K562 (cell line): Measurements from ENCODE around the gene GAB2. TPM values are rescaled to one million over a fixed set of nuclear protein-coding genes. Genes with fewer than 3 reads are reported as not detected.
A peak's percentile ranks its signal among the peaks of the same experiment; 100 is the strongest.

Source experiments
- ERF ChIP-seq: fragments of 450-650 bp; formaldehyde crosslinking; IDR thresholded peaks from 2 replicates; pipeline ENCODE4 v1.4.0; 2020; ENCODE audit warnings: mild to moderate bottlenecking, mixed read lengths
- FOXA3 ChIP-seq, 2 experiments: fragments of 450-650 bp in 1 of 2; sonication (generic) in 1 of 2; formaldehyde crosslinking; IDR thresholded peaks in 1 of 2; conservative IDR thresholded peaks in 1 of 2; 2 replicates each; pipeline versions ENCODE4 v1.4.0 to v1.8.0; 2020 to 2022; ENCODE audit warnings: mild to moderate bottlenecking in 2 of 2, missing genetic modification reagents in 1 of 2
- L3MBTL2 ChIP-seq: fragments of 450-650 bp; IDR thresholded peaks from 2 replicates; pipeline ENCODE4 v1.6.1; 2016; ENCODE audit warnings: mild to moderate bottlenecking, moderate library complexity
- LCOR ChIP-seq: sonication (generic); formaldehyde crosslinking; IDR thresholded peaks from 2 replicates; pipeline ENCODE4 v1.8.0; 2022; ENCODE audit warnings: mild to moderate bottlenecking, missing genetic modification reagents
- MTA2 ChIP-seq: fragments of 450-650 bp; IDR thresholded peaks from 2 replicates; pipeline ENCODE4 v1.6.1; 2016; ENCODE audit warnings: low read depth
- MYC ChIP-seq, 2 experiments: fragments of 250-450 bp in 1 of 2; sonication (Bioruptor Pico) in 1 of 2; IDR thresholded peaks; 2 replicates each; pipeline versions ENCODE4 v1.5.1 to v1.6.1; 2012 to 2021; ENCODE audit warnings: low read depth in 2 of 2, borderline replicate concordance in 1 of 2, improper control_type of control experiment in 1 of 2, low read length in 1 of 2, mild to moderate bottlenecking in 1 of 2, moderate library complexity in 1 of 2
- NCOA6 ChIP-seq: fragments of 450-650 bp; IDR thresholded peaks from 2 replicates; pipeline ENCODE4 v1.6.1; 2017; ENCODE audit warnings: mild to moderate bottlenecking
- SPI1 ChIP-seq: IDR thresholded peaks from 2 replicates; pipeline ENCODE4 v1.6.1; 2011; ENCODE audit warnings: low read depth, low read length, control low read depth, borderline replicate concordance
- SRF ChIP-seq, 2 experiments: fragments of 250-450, 450-650 bp in 1 of 2; sonication (Bioruptor Pico) in 1 of 2; sonication (generic) in 1 of 2; formaldehyde crosslinking; IDR thresholded peaks; 2 replicates each; pipeline versions ENCODE4 v1.5.0 to v1.5.1; 2020 to 2022; ENCODE audit warnings: mild to moderate bottlenecking in 1 of 2, missing genetic modification reagents in 1 of 2
- ZNF224 ChIP-seq: sonication (generic); formaldehyde crosslinking; IDR thresholded peaks from 2 replicates; pipeline ENCODE4 v1.8.0; 2022; ENCODE audit warnings: mild to moderate bottlenecking, missing genetic modification reagents
- polyA plus RNA-seq, 8 experiments: library from polyadenylated mRNA; depleted of rRNA in 4 of 8; stranded (reverse) in 5 of 8; unstranded in 3 of 8; fragments of >200 nt; fragmentation: Nextera tagmentation in 2 of 8; fragmentation: Illumina TruSeq in 1 of 8; extraction: Ambion mirVana in 2 of 8; extraction: Trizol in 1 of 8; gene quantifications; 2 replicates each; pipeline versions ENCODE4 v1.2.1 to v1.2.3, GENCODE V29; 2011 to 2014; ENCODE audit warnings: inconsistent platforms in 1 of 8, missing spikeins in 1 of 8
- total RNA-seq, 7 experiments: library from RNA; depleted of rRNA in 6 of 7; stranded (reverse); fragments of >200 nt in 6 of 7; fragmentation: Illumina TruSeq in 2 of 7; extraction: Trizol in 2 of 7; gene quantifications; 2 replicates each; pipeline versions ENCODE4 v1.2.1 to v1.2.3, GENCODE V29; 2011 to 2021; ENCODE audit warnings: low replicate concordance in 1 of 7
- TF ChIP-seq, protein P1 (sequence below): sonication (generic); formaldehyde crosslinking; IDR thresholded peaks from 2 replicates; pipeline ENCODE4 v1.8.1; 2022; ENCODE audit warnings: missing genetic modification reagents
- TF ChIP-seq, protein P2 (sequence below), 2 experiments: fragments of 200-800 bp in 1 of 2; sonication (Bioruptor generic) in 1 of 2; sonication (generic) in 1 of 2; formaldehyde crosslinking in 1 of 2; IDR thresholded peaks in 1 of 2; conservative IDR thresholded peaks in 1 of 2; 2 replicates each; pipeline versions ENCODE4 v1.5.0 to v1.6.1; 2016 to 2020; ENCODE audit warnings: missing compliant biosample characterization in 1 of 2, missing genetic modification characterization in 1 of 2, missing genetic modification reagents in 1 of 2
- TF ChIP-seq, protein P3 (sequence below), 2 experiments: IDR thresholded peaks; 2 replicates each; pipeline ENCODE4 v1.6.1; 2011; ENCODE audit warnings: borderline replicate concordance in 1 of 2, control low read depth in 1 of 2, low read depth in 1 of 2, low read length in 1 of 2, mild to moderate bottlenecking in 1 of 2, mixed read lengths in 1 of 2, moderate library complexity in 1 of 2; ENCODE audit not compliant: insufficient read depth in 1 of 2, insufficient read length in 1 of 2, poor library complexity in 1 of 2, severe bottlenecking in 1 of 2; ENCODE audit errors: extremely low read depth in 1 of 2
- TF ChIP-seq, protein P4 (sequence below), 3 experiments: fragments of 200-800 bp in 1 of 3; fragments of 250-450 bp in 1 of 3; fragments of 450-650 bp in 1 of 3; sonication (Bioruptor Pico) in 1 of 3; sonication (Bioruptor generic) in 1 of 3; formaldehyde crosslinking in 1 of 3; IDR thresholded peaks; 2 replicates each; pipeline versions ENCODE4 v1.6.1 to v1.8.0; 2016 to 2022; ENCODE audit warnings: mild to moderate bottlenecking in 2 of 3, missing genetic modification characterization in 2 of 3, missing compliant biosample characterization in 1 of 3, moderate library complexity in 1 of 3

GAB2 gene
- total and polyA plus RNA-seq, 9 of the 15 experiments (the other 6 are each of a cell fraction or from before 2014, with no cell fraction given): 2.3 to 35.2 (median 16.1) TPM

DNA sequence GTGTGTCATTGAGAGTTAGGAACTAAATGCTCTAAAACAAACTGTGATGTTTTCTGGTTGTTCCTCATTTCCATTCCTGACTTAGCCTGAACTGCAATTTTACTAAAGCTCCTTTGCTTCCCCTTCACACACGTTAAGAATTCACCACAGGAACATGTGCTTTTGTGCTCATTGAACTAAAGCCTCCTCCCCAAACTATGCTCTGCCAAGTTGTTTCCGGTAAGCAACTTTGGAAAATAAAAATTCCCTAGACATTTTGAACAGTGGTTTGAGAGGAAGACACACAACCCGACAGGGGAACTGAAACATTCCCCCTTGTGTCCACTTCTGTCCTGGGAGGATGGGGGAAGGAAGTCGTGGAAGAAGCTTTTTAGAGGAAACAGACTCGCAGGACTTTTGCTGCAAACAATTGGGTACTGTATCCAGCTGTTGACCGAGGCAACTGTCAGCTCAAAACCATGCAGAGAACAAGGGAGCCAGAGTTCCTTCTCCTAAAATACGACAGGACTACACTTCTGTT is 66.9 kb downstream of the GAB2 start (continued):
- TF ChIP-seq, protein P1, sequence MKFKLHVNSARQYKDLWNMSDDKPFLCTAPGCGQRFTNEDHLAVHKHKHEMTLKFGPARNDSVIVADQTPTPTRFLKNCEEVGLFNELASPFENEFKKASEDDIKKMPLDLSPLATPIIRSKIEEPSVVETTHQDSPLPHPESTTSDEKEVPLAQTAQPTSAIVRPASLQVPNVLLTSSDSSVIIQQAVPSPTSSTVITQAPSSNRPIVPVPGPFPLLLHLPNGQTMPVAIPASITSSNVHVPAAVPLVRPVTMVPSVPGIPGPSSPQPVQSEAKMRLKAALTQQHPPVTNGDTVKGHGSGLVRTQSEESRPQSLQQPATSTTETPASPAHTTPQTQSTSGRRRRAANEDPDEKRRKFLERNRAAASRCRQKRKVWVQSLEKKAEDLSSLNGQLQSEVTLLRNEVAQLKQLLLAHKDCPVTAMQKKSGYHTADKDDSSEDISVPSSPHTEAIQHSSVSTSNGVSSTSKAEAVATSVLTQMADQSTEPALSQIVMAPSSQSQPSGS (CRISPR knock-in tag): no peak
- TF ChIP-seq L3MBTL2: peak; percentile 71; the same call in 1 of the 2 replicates
- TF ChIP-seq, protein P2, sequence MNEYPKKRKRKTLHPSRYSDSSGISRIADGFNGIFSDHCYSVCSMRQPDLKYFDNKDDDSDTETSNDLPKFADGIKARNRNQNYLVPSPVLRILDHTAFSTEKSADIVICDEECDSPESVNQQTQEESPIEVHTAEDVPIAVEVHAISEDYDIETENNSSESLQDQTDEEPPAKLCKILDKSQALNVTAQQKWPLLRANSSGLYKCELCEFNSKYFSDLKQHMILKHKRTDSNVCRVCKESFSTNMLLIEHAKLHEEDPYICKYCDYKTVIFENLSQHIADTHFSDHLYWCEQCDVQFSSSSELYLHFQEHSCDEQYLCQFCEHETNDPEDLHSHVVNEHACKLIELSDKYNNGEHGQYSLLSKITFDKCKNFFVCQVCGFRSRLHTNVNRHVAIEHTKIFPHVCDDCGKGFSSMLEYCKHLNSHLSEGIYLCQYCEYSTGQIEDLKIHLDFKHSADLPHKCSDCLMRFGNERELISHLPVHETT (CRISPR knock-in tag; conservative IDR thresholded peaks at IDR 0.05 in 1 of 2, IDR thresholded peaks at IDR 0.05 in 1 of 2): 0 out of 4 replicates have a peak, but pooled peaks of 1 of the 2 experiments have one; percentile 11
- TF ChIP-seq ERF: no peak
- TF ChIP-seq MTA2: no peak
- no peak for TF ChIP-seq FOXA3 (CRISPR knock-in tag; conservative IDR thresholded peaks at IDR 0.05 in 1 of 2, IDR thresholded peaks at IDR 0.05 in 1 of 2)
- peak; percentile 52; the same call in 1 of the 2 replicates for TF ChIP-seq MYC (IDR thresholded peaks at IDR 0.05; ENCODE audit: low read depth, low read length)
- TF ChIP-seq MYC (CRISPR knock-in tag; IDR thresholded peaks at IDR 0.05; ENCODE audit: borderline replicate concordance, low read depth): no peak
- 0 out of 4 replicates have a peak, but pooled peaks of 1 of the 2 experiments have one; percentile 17 for TF ChIP-seq SRF (CRISPR knock-in tag; IDR thresholded peaks at IDR 0.05)
- TF ChIP-seq, protein P3, sequence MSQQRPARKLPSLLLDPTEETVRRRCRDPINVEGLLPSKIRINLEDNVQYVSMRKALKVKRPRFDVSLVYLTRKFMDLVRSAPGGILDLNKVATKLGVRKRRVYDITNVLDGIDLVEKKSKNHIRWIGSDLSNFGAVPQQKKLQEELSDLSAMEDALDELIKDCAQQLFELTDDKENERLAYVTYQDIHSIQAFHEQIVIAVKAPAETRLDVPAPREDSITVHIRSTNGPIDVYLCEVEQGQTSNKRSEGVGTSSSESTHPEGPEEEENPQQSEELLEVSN (IDR thresholded peaks at IDR 0.05; ENCODE audit: borderline replicate concordance in 1 of 2, extremely low read depth in 1 of 2, insufficient read depth in 1 of 2, insufficient read length in 1 of 2, low read depth in 1 of 2, low read length in 1 of 2, poor library complexity in 1 of 2, severe bottlenecking in 1 of 2): no peak
- TF ChIP-seq LCOR (CRISPR knock-in tag): peak; percentile 73
- TF ChIP-seq NCOA6: no peak
- peak; percentile 57; the same call in 1 of the 2 replicates for TF ChIP-seq SPI1
- TF ChIP-seq ZNF224 (CRISPR knock-in tag): no peak
- TF ChIP-seq, protein P4, sequence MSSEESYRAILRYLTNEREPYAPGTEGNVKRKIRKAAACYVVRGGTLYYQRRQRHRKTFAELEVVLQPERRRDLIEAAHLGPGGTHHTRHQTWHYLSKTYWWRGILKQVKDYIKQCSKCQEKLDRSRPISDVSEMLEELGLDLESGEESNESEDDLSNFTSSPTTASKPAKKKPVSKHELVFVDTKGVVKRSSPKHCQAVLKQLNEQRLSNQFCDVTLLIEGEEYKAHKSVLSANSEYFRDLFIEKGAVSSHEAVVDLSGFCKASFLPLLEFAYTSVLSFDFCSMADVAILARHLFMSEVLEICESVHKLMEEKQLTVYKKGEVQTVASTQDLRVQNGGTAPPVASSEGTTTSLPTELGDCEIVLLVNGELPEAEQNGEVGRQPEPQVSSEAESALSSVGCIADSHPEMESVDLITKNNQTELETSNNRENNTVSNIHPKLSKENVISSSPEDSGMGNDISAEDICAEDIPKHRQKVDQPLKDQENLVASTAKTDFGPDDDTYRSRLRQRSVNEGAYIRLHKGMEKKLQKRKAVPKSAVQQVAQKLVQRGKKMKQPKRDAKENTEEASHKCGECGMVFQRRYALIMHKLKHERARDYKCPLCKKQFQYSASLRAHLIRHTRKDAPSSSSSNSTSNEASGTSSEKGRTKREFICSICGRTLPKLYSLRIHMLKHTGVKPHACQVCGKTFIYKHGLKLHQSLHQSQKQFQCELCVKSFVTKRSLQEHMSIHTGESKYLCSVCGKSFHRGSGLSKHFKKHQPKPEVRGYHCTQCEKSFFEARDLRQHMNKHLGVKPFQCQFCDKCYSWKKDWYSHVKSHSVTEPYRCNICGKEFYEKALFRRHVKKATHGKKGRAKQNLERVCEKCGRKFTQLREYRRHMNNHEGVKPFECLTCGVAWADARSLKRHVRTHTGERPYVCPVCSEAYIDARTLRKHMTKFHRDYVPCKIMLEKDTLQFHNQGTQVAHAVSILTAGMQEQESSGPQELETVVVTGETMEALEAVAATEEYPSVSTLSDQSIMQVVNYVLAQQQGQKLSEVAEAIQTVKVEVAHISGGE (CRISPR knock-in tag; IDR thresholded peaks at IDR 0.05): peak in 1 of 3 experiments; percentile 66; a peak in 1 of 6 replicates
